OCI-LY3 (cell line): ENCODE measurements around the gene PTPRN2.

ENCODE experiments used
- EZH2phosphoT487 ChIP-seq: fragments of 200-600 bp; shearing (Covaris generic); IDR thresholded peaks from 2 replicates; pipeline ENCODE4 v1.6.1; 2018; ENCODE audit warnings: antibody characterized with exemption, mixed run types, low read depth
- TF ChIP-seq, protein P1 (sequence below): fragments of 200-600, 300-600 bp; sonication (generic); IDR thresholded peaks from 2 replicates; pipeline ENCODE4 v1.5.1; 2014; ENCODE audit warnings: antibody characterized with exemption, low read length, low read depth

- TF ChIP-seq, protein P1, sequence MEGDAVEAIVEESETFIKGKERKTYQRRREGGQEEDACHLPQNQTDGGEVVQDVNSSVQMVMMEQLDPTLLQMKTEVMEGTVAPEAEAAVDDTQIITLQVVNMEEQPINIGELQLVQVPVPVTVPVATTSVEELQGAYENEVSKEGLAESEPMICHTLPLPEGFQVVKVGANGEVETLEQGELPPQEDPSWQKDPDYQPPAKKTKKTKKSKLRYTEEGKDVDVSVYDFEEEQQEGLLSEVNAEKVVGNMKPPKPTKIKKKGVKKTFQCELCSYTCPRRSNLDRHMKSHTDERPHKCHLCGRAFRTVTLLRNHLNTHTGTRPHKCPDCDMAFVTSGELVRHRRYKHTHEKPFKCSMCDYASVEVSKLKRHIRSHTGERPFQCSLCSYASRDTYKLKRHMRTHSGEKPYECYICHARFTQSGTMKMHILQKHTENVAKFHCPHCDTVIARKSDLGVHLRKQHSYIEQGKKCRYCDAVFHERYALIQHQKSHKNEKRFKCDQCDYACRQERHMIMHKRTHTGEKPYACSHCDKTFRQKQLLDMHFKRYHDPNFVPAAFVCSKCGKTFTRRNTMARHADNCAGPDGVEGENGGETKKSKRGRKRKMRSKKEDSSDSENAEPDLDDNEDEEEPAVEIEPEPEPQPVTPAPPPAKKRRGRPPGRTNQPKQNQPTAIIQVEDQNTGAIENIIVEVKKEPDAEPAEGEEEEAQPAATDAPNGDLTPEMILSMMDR, result no peak
- TF ChIP-seq EZH2phosphoT487, result no peak
Measured at GRCh38 chr7:157556642-157556944, 1031.0 kb downstream of the PTPRN2 start.
